ENCODE data around the gene KLHL30.

The KLHL30 gene
- 0 to 0.18 (median 0) reads per million in 4 experiments for total RNA-seq

GRCh38 chr2:238138331-238139195, at the start of gene KLHL30:
Gene KLHL30, plus strand, starts transcription at chr2:238138668. Its CDS starts 2,087 bp downstream, at chr2:238140755.
- DNase-seq: no peak

DNA sequence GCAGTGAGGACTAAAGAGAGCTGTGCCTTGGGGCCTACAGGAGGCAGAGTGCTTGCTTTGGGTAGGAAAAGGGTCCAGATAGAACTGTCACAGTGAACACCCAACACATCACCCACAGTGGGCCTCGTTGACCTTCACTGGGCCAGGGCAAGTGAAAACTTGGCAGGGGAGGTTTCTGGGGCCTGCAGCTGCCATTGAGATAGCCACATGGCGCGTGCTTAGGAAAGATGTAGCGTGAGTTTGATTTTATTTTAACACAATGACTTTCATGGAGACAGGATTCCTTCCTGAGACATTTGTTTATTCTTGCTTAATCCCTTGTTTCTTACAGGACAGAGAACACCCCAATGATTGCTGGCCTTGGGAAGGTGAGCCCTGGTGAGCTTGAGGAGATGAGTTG, 47.6 kb upstream of the KLHL30 start:
- DNase-seq: no peak

DNA sequence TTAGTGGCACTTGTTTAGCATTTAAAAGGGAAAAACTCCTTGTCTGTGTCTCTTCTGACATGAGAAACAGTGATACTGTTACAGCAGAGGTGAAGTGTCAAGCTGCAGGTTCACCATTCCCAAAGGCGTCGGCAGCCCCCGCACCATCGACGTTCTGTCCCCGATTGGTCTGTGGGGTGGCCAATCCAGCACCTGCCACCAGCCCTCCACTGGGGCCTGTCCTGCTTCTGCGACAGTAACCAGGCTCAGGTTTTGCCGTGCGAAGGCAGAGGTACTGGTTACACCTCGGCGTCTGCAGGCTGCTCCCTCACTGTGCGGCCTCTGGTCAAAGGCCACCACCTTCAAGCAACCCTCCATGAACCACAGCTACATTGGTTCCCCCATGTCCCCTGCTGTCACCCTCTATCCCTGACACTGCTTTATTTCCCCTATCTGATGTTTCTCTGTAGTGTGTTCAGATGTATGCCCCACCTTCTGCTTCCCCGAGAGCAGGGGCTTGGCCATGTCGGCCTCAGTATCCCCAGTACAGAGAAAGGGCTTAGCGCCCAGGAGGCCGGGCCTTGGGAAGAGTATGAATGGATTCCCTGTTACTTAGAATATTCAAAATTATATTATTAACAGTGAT, 46.9 kb upstream of the KLHL30 start:
- no peak for DNase-seq

- no peak for DNase-seq
Measured at GRCh38 chr2:238092486-238093035, 45.9 kb upstream of the KLHL30 start.

DNA sequence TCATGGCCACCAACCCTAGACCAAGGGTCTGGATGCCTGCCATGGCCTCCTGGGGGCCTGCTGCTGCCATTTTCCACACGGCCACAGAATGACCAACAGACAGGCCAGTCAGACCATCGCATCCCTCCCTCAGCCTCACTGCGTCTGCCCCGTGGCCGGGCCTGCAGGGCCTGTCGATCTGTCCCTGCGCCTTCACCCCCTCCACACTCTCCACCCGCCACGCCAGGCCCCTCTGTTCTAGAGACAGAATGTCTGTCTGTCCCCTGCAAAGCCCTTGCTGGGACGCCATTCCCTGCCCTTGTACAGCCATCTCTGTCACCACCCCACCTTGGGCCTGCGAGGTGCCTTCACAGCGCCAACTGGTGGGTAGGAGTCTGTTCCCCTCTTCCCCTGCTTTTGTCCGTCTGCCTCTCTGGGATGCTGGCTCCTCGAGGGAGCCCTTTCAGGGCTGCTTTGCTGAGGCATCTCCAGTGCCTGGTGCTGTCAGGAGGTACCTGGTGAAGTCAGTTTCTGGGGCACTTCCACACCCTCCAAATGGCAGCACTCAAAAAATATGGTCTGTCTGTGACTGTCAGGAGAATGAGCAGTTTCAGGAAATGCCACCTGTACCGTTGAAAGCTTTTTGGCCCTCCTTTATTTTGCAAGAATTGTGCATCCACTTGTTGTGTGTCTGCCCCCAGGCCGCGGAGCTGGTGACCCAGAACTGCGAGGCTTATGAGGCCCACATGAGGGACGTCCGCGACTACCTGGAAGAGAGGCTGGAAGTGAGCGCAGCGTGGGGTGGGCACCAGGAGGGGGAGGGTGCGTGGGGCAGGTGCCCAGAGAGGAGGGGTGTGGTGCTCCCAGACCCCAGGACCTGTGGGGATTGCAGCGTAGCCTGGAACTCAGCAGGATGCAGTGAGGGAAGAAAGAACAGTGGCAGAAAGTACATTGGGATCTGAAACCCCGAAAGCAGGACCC, 45.0 kb upstream of the KLHL30 start:
- no peak for DNase-seq

GRCh38 chr2:238094438-238095022, 43.9 kb upstream of the KLHL30 start:
- no peak for DNase-seq

DNA sequence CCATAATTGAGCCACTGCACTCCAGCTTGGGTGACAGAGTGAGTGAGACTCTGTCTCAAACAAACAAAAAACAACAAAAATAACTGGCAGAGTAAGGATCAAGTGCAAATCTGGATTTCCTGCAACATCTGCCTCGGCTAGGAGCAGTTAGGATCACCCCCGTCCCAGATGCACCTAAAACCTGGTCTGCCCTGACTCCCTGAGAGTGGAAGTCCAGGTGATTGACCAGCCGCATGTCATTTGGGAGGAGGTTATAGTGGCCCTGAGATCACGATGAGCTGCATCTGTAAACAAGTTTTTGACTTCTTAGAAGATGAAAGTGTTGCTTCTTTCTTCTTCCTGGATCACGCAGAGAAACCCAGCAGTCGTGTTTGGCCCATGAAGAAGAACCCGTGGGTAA, 43.3 kb upstream of the KLHL30 start:
- DNase-seq: no peak

- DNase-seq: no peak
Measured at GRCh38 chr2:238096311-238097011, 42.0 kb upstream of the KLHL30 start.

GRCh38 chr2:238097201-238097987, 41.1 kb upstream of the KLHL30 start:
- DNase-seq: no peak

- peak; percentile 13 for DNase-seq
Measured at GRCh38 chr2:238097988-238098871, 40.2 kb upstream of the KLHL30 start.

DNA sequence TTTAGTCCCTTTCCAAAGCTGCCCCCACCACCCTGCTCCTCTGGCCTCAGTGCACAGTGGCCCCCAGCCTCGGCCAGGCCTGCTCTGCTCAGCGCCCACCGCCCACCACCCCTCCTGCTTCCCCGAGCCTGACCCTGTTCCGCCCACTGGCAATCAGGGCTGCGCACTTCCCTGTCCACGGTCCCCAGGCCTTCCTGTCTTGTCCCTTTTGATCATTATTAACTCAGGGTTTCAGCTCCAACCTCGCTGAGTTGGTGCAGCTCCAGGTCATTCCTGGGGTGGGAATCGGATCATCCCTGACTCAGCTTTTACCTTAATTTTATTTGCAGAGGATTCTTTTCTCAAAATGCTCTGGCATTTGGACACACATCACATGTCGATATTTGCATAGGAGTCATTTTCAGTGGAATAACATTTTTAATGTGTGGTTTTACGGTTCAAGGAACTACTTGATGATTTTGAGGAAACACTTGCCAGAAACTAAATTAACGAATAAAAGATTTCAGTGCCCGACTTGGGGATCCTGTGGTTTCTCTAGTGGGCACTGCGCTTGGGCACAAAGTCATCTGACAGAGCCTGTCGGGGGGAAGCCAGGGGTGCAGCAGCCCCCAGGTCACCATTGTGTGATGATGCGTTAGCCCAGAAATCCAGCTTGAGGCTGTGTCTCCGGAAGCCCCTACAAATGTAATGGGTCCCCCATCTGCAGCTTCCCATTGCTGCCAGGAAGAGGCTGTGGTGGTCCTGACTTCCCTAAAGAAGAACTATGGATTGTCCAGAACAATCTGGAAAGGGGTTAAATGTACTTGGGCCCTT, 39.4 kb upstream of the KLHL30 start:
- no peak for DNase-seq

GRCh38 chr2:238099714-238100048, 38.8 kb upstream of the KLHL30 start:
- DNase-seq: no peak

DNA sequence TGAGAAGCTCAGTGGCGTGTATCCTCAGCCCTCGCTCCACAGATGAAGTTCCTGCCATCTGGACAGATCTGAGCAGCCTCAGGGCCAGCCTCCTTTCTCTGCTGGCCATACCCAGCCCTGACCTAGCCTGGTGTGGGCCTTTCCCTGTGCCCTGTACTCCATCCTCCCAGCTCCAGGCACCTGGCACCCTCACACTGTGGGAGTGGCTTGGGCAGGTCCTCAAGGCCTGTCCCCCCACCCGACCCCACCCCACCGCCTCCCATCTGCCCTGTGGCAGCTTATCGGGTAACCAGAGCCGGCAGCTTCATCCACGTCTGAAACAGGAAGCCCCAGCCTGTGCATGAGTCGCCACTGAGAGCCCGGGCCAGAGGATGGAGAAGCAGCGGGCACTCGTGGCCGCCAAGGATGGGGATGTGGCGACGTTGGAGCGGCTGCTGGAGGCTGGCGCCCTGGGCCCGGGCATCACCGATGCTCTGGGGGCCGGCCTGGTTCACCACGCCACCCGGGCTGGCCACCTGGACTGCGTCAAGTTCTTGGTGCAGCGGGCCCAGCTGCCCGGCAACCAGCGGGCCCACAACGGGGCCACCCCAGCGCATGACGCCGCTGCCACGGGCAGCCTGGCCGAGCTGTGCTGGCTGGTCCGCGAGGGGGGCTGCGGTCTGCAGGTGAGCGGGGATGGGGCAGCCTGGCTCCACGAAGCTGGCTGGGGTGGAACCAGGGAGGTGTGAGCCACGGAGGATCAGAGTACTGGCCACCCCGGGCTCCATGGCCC, 38.2 kb upstream of the KLHL30 start, which contains the start of gene ESPNL:
Gene ESPNL, plus strand, starts transcription at position 292 of the 772 bp plus-strand sequence. Its CDS starts 80 bp downstream, at position 372.
- no peak for DNase-seq

DNA sequence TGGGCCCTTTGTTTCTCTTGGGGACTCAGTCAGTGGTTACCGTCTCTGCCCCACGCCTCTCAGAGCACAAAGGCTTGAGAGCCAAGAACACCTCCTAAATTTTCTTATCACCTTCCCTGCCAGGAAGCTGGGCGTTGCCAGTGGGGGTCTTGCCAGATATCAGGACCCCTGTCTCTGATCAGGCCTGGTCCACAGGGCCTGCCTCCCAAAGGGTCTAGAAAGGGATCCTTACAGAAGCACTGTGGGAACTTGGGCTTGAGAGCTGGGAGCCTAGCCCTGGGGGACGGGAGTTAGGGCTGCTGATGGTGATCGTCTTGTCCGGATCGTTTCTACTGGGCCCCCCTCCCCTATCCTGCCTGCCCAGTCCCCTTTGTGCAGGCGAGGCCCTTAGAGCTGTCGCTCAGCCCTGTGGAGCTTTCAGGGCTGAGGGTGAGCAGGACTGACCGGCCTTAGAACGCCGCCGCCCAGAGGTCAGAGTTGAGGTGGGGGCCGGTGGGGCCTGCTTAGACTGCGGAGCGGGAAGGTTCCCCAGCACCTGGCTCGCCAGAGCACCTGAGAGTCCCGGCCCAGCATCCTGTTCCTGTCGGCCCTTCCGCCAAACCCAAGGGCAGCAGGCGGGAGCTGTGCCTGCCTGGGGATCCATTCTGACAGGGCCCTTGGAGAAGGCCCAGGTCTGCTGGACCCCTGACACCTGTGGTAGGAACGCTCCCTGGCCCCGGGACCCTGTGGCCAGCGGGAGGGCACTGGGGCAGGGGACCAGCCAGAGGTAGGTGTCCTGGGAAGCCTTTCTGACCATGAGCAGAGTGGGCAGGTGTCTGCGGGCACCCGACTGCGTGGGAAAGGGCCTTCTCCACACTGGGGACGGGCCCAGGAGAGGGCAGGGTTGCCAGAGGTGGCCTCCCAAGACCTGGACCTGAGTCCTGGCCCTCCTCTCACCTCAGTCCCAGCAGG, 37.4 kb upstream of the KLHL30 start:
- DNase-seq: no peak

- DNase-seq: no peak
Measured at GRCh38 chr2:238101891-238102841, 36.3 kb upstream of the KLHL30 start.

GRCh38 chr2:238102865-238103264, 35.6 kb upstream of the KLHL30 start:
- no peak for DNase-seq
